KMS-11 (cell line): Measurements from ENCODE around the gene GABBR2.

Source experiments
- H2AFZ ChIP-seq: fragments of 200-600 bp; sonication (generic); 2 replicates; pipeline ENCODE4 v1.6.1; 2016; ENCODE audit warnings: antibody characterized with exemption, mixed run types, low read depth
- H3K27ac ChIP-seq: fragments of 200-600 bp; sonication (generic); 2 replicates; pipeline ENCODE4 v1.6.1; 2016; ENCODE audit warnings: mild to moderate bottlenecking, mixed run types
- H3K27me3 ChIP-seq: fragments of 200-600 bp; sonication (generic); 2 replicates; pipeline ENCODE4 v1.6.1; 2017; ENCODE audit warnings: mild to moderate bottlenecking, low read depth, mixed run types, moderate library complexity; ENCODE audit not compliant: insufficient read depth
- H3K36me3 ChIP-seq: fragments of 200-600 bp; sonication (generic); 2 replicates; pipeline ENCODE4 v1.6.1; 2017; ENCODE audit warnings: mild to moderate bottlenecking, mixed run types; ENCODE audit not compliant: insufficient read depth
- H3K4me1 ChIP-seq: fragments of 200-600 bp; sonication (generic); 2 replicates; pipeline ENCODE4 v1.6.1; 2016; ENCODE audit warnings: mild to moderate bottlenecking, low read depth, mixed run types; ENCODE audit not compliant: poor library complexity, severe bottlenecking
- H3K4me2 ChIP-seq: fragments of 200-600 bp; sonication (generic); 2 replicates; pipeline ENCODE4 v1.7.0; 2016; ENCODE audit warnings: mild to moderate bottlenecking, mixed run types
- H3K4me3 ChIP-seq: fragments of 200-600 bp; sonication (generic); IDR thresholded peaks from 2 replicates; pipeline ENCODE4 v1.6.1; 2017; ENCODE audit warnings: low read depth, low read length, mixed read lengths; ENCODE audit not compliant: insufficient read depth
- H3K79me2 ChIP-seq: fragments of 200-600 bp; sonication (generic); 2 replicates; pipeline ENCODE4 v1.6.1; 2016; ENCODE audit warnings: low read depth, mixed run types; ENCODE audit not compliant: insufficient read depth
- H3K9ac ChIP-seq: fragments of 200-600 bp; sonication (generic); 2 replicates; pipeline ENCODE4 v1.6.1; 2016; ENCODE audit warnings: mild to moderate bottlenecking, mixed run types
- H4K20me1 ChIP-seq: fragments of 200-600 bp; sonication (generic); 2 replicates; pipeline ENCODE4 v1.6.1; 2016; ENCODE audit warnings: mild to moderate bottlenecking, mixed run types; ENCODE audit not compliant: insufficient read depth
- TF ChIP-seq, protein P1 (sequence below): fragments of 200-600 bp; sonication (generic); conservative IDR thresholded peaks from 2 replicates; pipeline ENCODE4 v1.6.1; 2017; ENCODE audit warnings: low read depth, mild to moderate bottlenecking, antibody characterized with exemption, low read length, moderate library complexity, mixed read lengths

The GABBR2 gene

DNA sequence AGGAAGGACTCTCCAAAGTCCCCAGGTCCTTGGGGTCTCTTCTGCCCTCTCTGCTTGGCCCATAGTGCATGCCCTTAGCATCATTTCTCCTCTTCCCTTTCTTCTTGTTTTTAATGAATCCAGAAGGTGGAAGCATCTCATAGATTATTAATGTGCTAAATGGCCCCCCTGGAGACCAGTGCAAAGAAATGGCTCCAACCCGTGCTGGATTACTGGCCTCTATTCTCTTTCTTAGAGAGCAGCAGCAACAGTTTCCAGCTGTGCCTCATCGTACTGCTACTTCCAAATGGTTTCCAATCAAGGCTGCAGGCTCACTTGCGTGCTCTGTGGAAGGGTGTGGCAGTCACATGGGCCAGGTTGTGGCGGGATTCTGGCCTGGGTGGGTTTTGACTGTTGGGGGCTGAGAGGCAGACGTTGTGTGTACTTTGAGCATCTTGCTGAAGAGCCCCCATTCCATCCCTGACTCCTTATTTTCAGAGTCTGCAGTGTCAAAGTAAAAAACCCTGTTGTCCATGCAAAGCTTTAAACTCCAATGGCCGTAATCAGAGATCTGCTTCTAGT lies 139.7 kb downstream of the GABBR2 start:
- Histone ChIP-seq H3K27ac (no peak overlapping the region), H2AFZ (no peak overlapping the region)
- TF ChIP-seq, protein P1, sequence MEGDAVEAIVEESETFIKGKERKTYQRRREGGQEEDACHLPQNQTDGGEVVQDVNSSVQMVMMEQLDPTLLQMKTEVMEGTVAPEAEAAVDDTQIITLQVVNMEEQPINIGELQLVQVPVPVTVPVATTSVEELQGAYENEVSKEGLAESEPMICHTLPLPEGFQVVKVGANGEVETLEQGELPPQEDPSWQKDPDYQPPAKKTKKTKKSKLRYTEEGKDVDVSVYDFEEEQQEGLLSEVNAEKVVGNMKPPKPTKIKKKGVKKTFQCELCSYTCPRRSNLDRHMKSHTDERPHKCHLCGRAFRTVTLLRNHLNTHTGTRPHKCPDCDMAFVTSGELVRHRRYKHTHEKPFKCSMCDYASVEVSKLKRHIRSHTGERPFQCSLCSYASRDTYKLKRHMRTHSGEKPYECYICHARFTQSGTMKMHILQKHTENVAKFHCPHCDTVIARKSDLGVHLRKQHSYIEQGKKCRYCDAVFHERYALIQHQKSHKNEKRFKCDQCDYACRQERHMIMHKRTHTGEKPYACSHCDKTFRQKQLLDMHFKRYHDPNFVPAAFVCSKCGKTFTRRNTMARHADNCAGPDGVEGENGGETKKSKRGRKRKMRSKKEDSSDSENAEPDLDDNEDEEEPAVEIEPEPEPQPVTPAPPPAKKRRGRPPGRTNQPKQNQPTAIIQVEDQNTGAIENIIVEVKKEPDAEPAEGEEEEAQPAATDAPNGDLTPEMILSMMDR, result no peak

DNA sequence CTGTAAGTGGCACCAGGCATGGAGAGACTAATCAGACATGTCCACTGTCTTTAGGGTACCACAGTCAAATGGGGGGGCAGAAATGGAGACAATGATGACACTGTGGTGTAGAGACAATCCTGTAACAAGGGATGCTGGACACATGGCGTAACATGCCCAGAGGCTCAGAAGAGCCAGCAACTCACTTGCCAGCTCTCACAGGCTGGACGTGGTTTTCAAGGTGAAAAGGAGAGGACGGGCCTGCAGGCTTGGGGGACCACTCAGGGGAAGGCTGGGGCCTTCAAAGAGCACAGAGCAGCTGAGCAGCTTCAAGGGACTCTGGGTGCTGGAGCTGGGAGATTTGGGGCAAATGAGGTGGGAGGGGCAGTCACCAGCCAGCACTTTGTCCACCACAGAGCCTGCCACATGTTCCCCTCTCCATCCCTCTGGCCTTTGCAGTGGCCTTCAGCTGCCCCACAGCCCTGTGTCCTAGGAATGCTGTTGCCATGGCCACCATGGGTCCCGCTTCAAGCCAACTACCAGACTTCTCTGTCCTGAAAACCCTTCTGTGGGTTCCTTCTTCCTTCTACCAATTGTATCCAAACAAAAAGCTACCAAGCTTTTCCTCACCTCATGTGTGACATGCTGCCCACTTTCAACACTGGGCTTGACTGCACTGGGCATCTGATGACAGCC lies 140.4 kb downstream of the GABBR2 start:
- Histone ChIP-seq H3K36me3 (no peaks in the 10 kb centered on the region), H4K20me1 (no peaks in the 10 kb centered on the region), H3K4me3 (no peak overlapping the region), H3K4me2 (no peak overlapping the region), H3K9ac (no peak overlapping the region), H3K4me1 (no peaks in the 10 kb centered on the region), H2AFZ (no peak overlapping the region), H3K27ac (no peak overlapping the region), H3K79me2 (no peaks in the 10 kb centered on the region), H3K27me3 (no peaks in the 10 kb centered on the region)
- TF ChIP-seq, protein P1, result no peak

More for the DNA sequence above, 139.7 kb downstream of the GABBR2 start:
- Histone ChIP-seq H4K20me1 (no peaks in the 10 kb centered on the region), H3K4me1 (peaks cover 3% of the 10 kb centered on the region), H3K27me3 (no peaks in the 10 kb centered on the region), H3K4me2 (no peak overlapping the region), H3K9ac (no peak overlapping the region), H3K36me3 (no peaks in the 10 kb centered on the region), H3K79me2 (no peaks in the 10 kb centered on the region), H3K4me3 (no peak overlapping the region)

DNA sequence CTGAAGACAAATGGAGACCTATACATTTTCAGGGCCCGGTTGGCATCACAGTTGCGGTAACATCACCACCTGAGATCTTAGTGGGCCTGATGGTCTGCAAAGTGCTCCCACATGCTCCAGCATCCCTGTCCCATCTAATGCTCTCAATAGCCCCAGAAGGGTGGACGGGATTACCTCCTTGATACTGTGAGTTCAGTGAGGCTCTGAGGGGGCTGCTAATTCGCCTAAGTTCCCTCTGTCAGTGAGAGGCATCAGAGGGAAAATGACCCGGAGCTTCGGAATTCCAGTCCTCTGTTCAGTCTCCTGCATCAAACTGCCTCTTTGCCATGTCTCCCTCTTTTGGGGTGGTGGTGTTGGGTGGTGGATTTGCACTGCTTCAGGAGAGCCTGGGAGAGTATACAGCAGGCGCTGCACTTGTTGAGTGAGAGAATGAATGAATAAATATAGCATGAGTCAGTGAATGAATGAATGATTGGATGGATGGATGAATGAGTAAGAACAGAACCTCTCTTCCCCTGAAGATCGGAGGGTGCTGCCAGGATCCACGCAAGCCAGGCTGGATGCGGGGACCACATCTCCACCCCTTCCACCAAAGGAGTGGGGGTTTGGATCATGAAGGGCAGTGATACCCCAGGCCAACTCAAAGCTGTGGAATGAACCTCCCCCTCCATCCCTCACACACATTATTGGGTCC lies 141.0 kb downstream of the GABBR2 start:
- H3K4me3 ChIP-seq, result no peak overlapping the region
- H3K4me1 ChIP-seq, result no peaks in the 10 kb centered on the region
- no peak overlapping the region for H3K27ac ChIP-seq
- no peak overlapping the region for H3K9ac ChIP-seq
- TF ChIP-seq, protein P1, result no peak
- no peaks in the 10 kb centered on the region for H4K20me1 ChIP-seq
- H3K79me2 ChIP-seq, result no peaks in the 10 kb centered on the region
- no peak overlapping the region for H3K4me2 ChIP-seq
- no peaks in the 10 kb centered on the region for H3K36me3 ChIP-seq
- H2AFZ ChIP-seq, result no peak overlapping the region
- no peaks in the 10 kb centered on the region for H3K27me3 ChIP-seq

DNA sequence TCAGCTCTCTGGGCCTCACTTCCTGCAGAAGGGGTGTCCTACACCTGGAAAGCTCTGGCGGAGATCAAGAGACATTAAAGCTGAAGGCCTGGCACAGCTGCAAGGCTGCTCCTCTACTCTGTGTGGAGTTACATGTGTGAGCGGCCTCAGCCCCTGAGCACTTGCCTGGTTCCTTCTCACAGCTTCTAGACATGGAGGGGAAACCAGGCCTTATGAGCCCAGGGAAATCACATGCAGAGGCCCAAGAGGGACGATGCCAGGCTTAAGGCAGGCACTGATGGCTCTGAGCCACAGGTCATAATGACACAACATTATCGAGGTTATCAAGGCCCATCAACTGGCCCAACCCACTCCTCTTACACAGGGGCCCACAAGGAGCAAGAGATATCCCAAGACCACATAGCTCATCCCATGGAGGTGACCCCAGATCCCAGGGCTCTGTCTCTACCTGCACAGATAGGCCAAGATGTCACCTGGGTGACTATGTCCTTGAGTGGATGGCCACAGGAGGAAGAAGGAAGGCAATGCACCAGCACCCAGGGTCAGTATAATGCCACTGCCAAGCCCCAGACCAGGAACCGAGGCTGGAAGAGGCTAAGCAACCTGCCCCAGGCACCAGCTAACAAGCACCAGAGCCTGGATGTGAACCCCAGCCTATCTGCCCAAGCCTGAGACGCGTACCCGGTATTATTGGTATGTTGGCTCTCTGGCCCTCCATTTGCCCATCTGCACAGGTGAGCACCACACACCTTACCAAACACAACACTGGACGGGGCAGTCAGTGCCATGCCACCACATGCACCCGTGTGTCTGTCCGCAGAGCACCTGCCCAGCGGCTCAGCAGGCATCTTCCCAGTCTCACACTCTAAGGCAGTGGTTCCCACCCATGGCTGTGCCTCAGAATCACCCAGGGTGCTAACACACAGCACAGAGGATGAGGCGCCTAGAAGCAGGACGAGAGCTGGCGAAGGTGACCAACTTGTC lies 143.3 kb downstream of the GABBR2 start:
- H4K20me1 ChIP-seq, result no peaks in the 10 kb centered on the region
- H3K27ac ChIP-seq, result no peak overlapping the region
- H3K4me1 ChIP-seq, result no peaks in the 10 kb centered on the region
- TF ChIP-seq, protein P1, result no peak
- no peaks in the 10 kb centered on the region for H3K36me3 ChIP-seq
- no peak overlapping the region for H3K4me2 ChIP-seq
- no peak overlapping the region for H3K9ac ChIP-seq
- H3K4me3 ChIP-seq, result no peak overlapping the region
- H2AFZ ChIP-seq, result no peak overlapping the region
- H3K79me2 ChIP-seq, result no peaks in the 10 kb centered on the region
- no peaks in the 10 kb centered on the region for H3K27me3 ChIP-seq
